Measurements from ENCODE around the gene ASIC4. TPM values are rescaled to one million over a fixed set of nuclear protein-coding genes. Genes with fewer than 3 reads are reported as not detected.

ASIC4 gene
- total and polyA plus RNA-seq, 2 of the 13 experiments (the other 11 are each of a cell fraction or from before 2014, with no cell fraction given) = 0.03 TPM; not detected in 1

GRCh38 chr2:219498280-219499057 lies 15.8 kb upstream of the ASIC4 start, which contains the start of gene GMPPA (continued):
- TF ChIP-seq ZNF687 (CRISPR knock-in tag; IDR thresholded peaks at IDR 0.05) = peak; percentile 94
- 0 out of 2 replicates have a peak, but pooled peaks have one; percentile 21 for TF ChIP-seq ZNF800 (CRISPR knock-in tag; IDR thresholded peaks at IDR 0.05)
- TF ChIP-seq, protein P1, sequence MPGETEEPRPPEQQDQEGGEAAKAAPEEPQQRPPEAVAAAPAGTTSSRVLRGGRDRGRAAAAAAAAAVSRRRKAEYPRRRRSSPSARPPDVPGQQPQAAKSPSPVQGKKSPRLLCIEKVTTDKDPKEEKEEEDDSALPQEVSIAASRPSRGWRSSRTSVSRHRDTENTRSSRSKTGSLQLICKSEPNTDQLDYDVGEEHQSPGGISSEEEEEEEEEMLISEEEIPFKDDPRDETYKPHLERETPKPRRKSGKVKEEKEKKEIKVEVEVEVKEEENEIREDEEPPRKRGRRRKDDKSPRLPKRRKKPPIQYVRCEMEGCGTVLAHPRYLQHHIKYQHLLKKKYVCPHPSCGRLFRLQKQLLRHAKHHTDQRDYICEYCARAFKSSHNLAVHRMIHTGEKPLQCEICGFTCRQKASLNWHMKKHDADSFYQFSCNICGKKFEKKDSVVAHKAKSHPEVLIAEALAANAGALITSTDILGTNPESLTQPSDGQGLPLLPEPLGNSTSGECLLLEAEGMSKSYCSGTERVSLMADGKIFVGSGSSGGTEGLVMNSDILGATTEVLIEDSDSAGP (CRISPR knock-in tag; IDR thresholded peaks at IDR 0.05; ENCODE audit: borderline replicate concordance) = peak; percentile 86; the same call in 1 of the 2 replicates
- TF ChIP-seq PPARG (CRISPR knock-in tag; conservative IDR thresholded peaks at IDR 0.05) = peak; percentile 100
- TF ChIP-seq FOXM1 (CRISPR knock-in tag; IDR thresholded peaks at IDR 0.05) = no peak
- TF ChIP-seq KAT8 (CRISPR knock-in tag; IDR thresholded peaks at IDR 0.05) = peak; percentile 86
- TF ChIP-seq ZSCAN31 (CRISPR knock-in tag; IDR thresholded peaks at IDR 0.05; ENCODE audit: low read depth) = peak; percentile 75
- TF ChIP-seq E2F5 (CRISPR knock-in tag; conservative IDR thresholded peaks at IDR 0.05) = peak; percentile 25
- TF ChIP-seq MYC (CRISPR knock-in tag; IDR thresholded peaks at IDR 0.05; ENCODE audit: borderline replicate concordance) = peak; percentile 71; the same call in 1 of the 2 replicates
- peak in 1 of 2 experiments; percentile 84; a peak in 2 of 4 replicates for TF ChIP-seq POLR2A (IDR thresholded peaks at IDR 0.05; ENCODE audit: insufficient read depth in 1 of 2, low read depth in 2 of 2, low read length in 2 of 2)
- TF ChIP-seq LCORL (IDR thresholded peaks at IDR 0.05) = no peak
- peak; percentile 60; the same call in 1 of the 2 replicates for TF ChIP-seq LCORL (CRISPR knock-in tag; IDR thresholded peaks at IDR 0.05)
- TF ChIP-seq, protein P2, sequence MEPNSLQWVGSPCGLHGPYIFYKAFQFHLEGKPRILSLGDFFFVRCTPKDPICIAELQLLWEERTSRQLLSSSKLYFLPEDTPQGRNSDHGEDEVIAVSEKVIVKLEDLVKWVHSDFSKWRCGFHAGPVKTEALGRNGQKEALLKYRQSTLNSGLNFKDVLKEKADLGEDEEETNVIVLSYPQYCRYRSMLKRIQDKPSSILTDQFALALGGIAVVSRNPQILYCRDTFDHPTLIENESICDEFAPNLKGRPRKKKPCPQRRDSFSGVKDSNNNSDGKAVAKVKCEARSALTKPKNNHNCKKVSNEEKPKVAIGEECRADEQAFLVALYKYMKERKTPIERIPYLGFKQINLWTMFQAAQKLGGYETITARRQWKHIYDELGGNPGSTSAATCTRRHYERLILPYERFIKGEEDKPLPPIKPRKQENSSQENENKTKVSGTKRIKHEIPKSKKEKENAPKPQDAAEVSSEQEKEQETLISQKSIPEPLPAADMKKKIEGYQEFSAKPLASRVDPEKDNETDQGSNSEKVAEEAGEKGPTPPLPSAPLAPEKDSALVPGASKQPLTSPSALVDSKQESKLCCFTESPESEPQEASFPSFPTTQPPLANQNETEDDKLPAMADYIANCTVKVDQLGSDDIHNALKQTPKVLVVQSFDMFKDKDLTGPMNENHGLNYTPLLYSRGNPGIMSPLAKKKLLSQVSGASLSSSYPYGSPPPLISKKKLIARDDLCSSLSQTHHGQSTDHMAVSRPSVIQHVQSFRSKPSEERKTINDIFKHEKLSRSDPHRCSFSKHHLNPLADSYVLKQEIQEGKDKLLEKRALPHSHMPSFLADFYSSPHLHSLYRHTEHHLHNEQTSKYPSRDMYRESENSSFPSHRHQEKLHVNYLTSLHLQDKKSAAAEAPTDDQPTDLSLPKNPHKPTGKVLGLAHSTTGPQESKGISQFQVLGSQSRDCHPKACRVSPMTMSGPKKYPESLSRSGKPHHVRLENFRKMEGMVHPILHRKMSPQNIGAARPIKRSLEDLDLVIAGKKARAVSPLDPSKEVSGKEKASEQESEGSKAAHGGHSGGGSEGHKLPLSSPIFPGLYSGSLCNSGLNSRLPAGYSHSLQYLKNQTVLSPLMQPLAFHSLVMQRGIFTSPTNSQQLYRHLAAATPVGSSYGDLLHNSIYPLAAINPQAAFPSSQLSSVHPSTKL (CRISPR knock-in tag; IDR thresholded peaks at IDR 0.05) = no peak; the same call in 1 of the 2 replicates
- no peak for TF ChIP-seq ZNF766 (CRISPR knock-in tag; IDR thresholded peaks at IDR 0.05; ENCODE audit: borderline replicate concordance)
- peak; percentile 83 for TF ChIP-seq ZNF235 (CRISPR knock-in tag; IDR thresholded peaks at IDR 0.05; ENCODE audit: borderline replicate concordance)
- TF ChIP-seq ZNF253 (CRISPR knock-in tag; IDR thresholded peaks at IDR 0.05; ENCODE audit: borderline replicate concordance) = 0 out of 2 replicates have a peak, but pooled peaks have one; percentile 56

Measured in HepG2 (cell line).